Measurements from ENCODE around the gene NRN1.
A peak's percentile ranks its signal among the peaks of the same experiment; 100 is the strongest.

Gene NRN1

GRCh38 chr6:6002005-6002847 is 4.5 kb downstream of the NRN1 start:
- DNase-seq, result no peak

GRCh38 chr6:6001443-6001842 is 5.3 kb downstream of the NRN1 start:
- DNase-seq, result no peak

GRCh38 chr6:5999688-6000608 is 6.8 kb downstream of the NRN1 start:
- DNase-seq, result no peak

- no peak for DNase-seq
Measured at GRCh38 chr6:5998711-5999687, 7.7 kb downstream of the NRN1 start.

DNA sequence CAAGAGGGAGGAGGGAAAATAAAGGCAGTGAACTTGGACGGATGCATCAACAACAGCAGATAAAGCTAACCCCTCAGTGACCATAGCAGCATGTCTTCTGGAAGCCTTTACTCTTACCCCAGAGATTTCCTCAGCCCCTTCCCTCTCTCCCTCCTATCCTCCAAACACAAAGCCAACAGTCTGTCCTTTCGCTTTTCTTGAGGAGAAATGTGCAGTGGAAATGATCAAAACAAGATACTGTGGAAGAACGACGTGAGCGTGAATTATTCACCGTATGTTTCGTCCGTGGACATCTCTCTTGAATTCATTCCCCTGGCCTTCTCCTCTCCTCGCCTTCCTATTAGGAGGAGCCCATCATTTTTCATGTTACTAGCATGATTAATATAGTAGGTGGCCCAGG is 8.5 kb downstream of the NRN1 start:
- no peak for DNase-seq

GRCh38 chr6:5997420-5997987 is 9.2 kb downstream of the NRN1 start:
- no peak for DNase-seq

DNA sequence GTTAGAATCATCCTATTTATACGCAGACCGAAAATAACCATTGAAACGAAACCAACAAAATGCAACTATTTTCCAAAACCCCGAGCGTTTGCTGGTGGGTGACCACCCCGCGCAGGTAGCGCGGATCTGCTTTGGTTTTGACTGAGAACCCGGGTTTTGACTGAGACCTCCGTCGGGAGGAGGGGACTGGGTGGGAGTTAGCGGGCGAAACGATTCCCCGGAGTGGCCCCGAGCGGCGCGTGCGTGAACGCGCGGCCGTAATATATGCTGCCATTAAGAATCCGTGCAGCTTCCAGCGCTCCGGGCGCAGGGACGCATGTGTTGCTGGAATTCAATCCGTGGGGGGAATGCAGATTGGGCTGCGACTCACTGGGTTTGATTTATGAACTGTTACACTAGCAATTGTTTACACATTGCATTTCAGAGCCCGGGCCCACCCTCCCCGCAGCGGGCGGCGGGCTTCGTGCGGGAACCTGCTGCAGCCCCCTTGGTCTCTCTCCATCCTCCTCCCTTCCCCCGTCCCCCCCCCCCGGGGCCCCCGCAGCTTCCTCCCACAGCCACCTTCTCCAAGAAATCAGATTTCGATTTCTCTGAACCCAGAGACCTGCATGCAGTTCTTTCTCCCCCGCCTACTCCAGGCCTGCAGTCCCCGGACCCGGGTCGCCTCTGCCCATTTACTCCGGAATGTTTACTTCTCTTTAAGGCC is 9.9 kb downstream of the NRN1 start:
- DNase-seq, result peak; percentile 33

GRCh38 chr6:5995949-5996713 is 10.6 kb downstream of the NRN1 start:
- peak; percentile 60 for DNase-seq

DNA sequence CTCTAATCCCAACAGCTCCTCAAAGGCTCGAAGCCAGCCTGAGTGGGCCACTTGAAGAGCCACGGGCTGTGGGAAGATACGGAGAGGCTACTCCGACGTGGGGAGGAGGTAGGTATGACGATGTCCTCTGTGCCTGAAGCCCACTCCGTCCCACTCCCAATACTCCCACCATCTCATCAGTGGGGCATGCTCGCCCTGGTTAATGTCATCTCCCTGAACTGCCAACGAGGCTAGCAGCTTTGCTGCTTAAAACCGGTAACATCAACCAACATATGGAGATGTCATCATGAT is 11.1 kb downstream of the NRN1 start:
- no peak for DNase-seq

GRCh38 chr6:5994999-5995657 is 11.6 kb downstream of the NRN1 start:
- no peak for DNase-seq

GRCh38 chr6:5994234-5994998 is 12.3 kb downstream of the NRN1 start:
- DNase-seq, result no peak

- DNase-seq, result no peak
Measured at GRCh38 chr6:5992551-5993225, 14.0 kb downstream of the NRN1 start.

DNA sequence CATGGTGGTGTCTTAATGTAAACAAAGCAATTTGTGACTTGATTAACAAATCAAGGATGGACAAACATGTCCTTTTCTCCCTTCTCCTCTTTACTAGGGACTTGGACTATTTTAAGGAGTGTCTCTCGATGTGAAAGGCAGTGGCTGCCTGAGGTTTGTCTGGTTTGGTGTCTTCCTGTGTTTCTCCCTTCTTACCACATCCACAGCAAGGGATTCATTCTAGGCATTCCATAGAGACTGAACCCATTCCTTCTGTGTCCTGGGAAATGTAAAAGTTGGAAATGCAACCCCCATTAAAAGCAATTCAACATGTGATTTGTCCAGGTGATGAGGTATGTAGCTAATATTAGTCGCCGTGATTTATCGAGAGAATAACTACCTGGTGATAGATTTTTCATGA is 15.9 kb downstream of the NRN1 start:
- DNase-seq, result no peak

GRCh38 chr6:5989141-5989723 is 17.5 kb downstream of the NRN1 start:
- DNase-seq, result no peak

GRCh38 chr6:5986861-5987260 is 19.9 kb downstream of the NRN1 start:
- no peak for DNase-seq

GRCh38 chr6:5984150-5985089 is 22.3 kb downstream of the NRN1 start:
- no peak for DNase-seq
